Pancreas (tissue), 10 donors: ENCODE measurements around the gene OTUD3. TPM values are rescaled to one million over a fixed set of nuclear protein-coding genes. Genes with fewer than 3 reads are reported as not detected.
A peak's percentile ranks its signal among the peaks of the same experiment; 100 is the strongest.

Experiments
- ATAC-seq, 4 donors: fragments of 200-7000 bp; cut with Tn5 transposase; one replicate each; pipeline versions ENCODE4 v1.8.0 to v1.9.1; 2020; ENCODE audit warnings: mild to moderate bottlenecking in 4 of 4, moderate library complexity in 4 of 4
- DNase-seq, 6 donors: peaks; one replicate each; pipeline ENCODE4 v3.0.0-alpha.2; 2020
- FAIRE-seq: peaks from 2 replicates; lab custom pipeline; 2012; peaks lifted over from hg19 to GRCh38; lab: Jason Lieb, UNC
- H3K27ac ChIP-seq, 4 donors: fragments of 200-600 bp; sonication (generic); 1 replicate in 3 of 4; 2 replicates in 1 of 4; pipeline versions ENCODE4 v1.5.0 to v1.8.0; 2020
- H3K27me3 ChIP-seq, 4 donors: fragments of 200-600 bp; one replicate each; pipeline ENCODE4 v1.8.0; 2021
- H3K36me3 ChIP-seq, 3 donors: fragments of 200-600 bp; sonication (generic) in 1 of 3; one replicate each; pipeline versions ENCODE4 v1.5.0 to v1.8.0; 2020 to 2021
- H3K4me1 ChIP-seq, 3 donors: fragments of 200-600 bp; one replicate each; pipeline ENCODE4 v1.8.0; 2021
- H3K4me3 ChIP-seq, 4 donors: fragments of 200-600 bp; sonication (generic) in 2 of 4; one replicate each; pipeline versions ENCODE4 v1.5.0 to v1.8.0; 2020 to 2021
- H3K9me3 ChIP-seq, 4 donors: fragments of 200-600 bp; one replicate each; pipeline ENCODE4 v1.8.0; 2021
- WGBS, 2 donors: extraction: QIAGEN DNeasy Blood & Tissue Kit; methylation state at CpG; one replicate each; pipeline ENCODE4 v1.1.7; 2013; 5-methylcytosine and 5-hydroxymethylcytosine counted together
- intact Hi-C, 3 donors: fragments of 100-400 bp; cut with DNase I; formaldehyde crosslinking; loops; one replicate each; pipeline versions ENCODE4 v1.11.1 to v1.14.2; 2022
- polyA plus RNA-seq, 2 donors: library from polyadenylated mRNA; stranded (reverse); fragments of 200-250 nt; gene quantifications; one replicate each; pipeline ENCODE4 v1.2.3, GENCODE V29; 2013
- total RNA-seq, 6 donors: library from RNA; stranded (reverse); fragmentation: NEBNext Ultra II Directional in 4 of 6; extraction: Animal tissue kit (Norgen Biotek cat#: 25700) in 4 of 6; gene quantifications; one replicate each; pipeline versions ENCODE4 v1.2.1 to v1.2.4, GENCODE V29; 2021 to 2023
- TF ChIP-seq, protein P1 (sequence below), 4 donors: fragments of 200-600 bp; sonication (generic) in 3 of 4; IDR thresholded peaks; one replicate each; pipeline versions ENCODE4 v1.5.0 to v1.8.0; 2021; ENCODE audit warnings: antibody characterized with exemption in 4 of 4
- donor health status: healthy with polysubstance abuse.
- donor health status: DM: no; HTN: no; CAD: no; lungs with moderate emphysema.
- donor health status: DM: no; HTN: no; CAD: no.
- donor health status: control.
- donor health status: control.
- donor health status: Bipolar disorder and iron deficiency.
- donor health status: DM: yes; HTN: yes; CAD: no.
- donor health status: DM: no; HTN: no; CAD: no.
- donor health status: DM: no; HTN: no; CAD: no.
- donor health status: DM: yes; HTN: yes; CAD: no.

The OTUD3 gene
- total and polyA plus RNA-seq, 8 donors = 2.0 to 4.1 (median 3.2) TPM

DNA sequence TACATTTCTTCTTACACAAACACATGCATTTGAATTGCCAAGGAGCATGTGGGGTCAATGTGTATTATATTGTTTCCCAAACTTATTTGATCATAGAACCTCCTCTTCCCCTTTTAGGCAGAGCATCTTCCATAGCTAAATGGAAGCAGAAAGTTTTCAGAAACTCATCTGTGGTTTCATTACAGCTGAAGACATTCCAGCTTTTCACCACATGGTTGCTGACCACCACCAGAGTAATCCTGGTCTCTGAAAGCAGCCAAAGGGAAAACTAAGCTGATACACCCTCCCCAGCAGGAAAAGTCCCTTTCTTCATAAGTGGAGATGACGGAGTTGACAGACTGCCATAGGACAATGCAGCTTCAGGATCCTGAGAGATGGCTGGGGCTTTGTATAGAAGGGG, 30.2 kb upstream of the OTUD3 start:
- Histone ChIP-seq H3K9me3 (no peaks in the 10 kb centered on the region), H3K4me3 (no peak overlapping the region), H3K27me3 (no peaks in the 10 kb centered on the region), H3K36me3 (no peaks in the 10 kb centered on the region), H3K4me1 (peaks cover 0 to 8% (median 7%) of the 10 kb centered on the region in 3 donors), H3K27ac (no peak overlapping the region)
- DNase-seq = no peak
- WGBS, 2 donors = 91 to 94% methylated on average over 1 of the region's 1 CpG
- intact Hi-C loops = no loop called here
- TF ChIP-seq, protein P1, sequence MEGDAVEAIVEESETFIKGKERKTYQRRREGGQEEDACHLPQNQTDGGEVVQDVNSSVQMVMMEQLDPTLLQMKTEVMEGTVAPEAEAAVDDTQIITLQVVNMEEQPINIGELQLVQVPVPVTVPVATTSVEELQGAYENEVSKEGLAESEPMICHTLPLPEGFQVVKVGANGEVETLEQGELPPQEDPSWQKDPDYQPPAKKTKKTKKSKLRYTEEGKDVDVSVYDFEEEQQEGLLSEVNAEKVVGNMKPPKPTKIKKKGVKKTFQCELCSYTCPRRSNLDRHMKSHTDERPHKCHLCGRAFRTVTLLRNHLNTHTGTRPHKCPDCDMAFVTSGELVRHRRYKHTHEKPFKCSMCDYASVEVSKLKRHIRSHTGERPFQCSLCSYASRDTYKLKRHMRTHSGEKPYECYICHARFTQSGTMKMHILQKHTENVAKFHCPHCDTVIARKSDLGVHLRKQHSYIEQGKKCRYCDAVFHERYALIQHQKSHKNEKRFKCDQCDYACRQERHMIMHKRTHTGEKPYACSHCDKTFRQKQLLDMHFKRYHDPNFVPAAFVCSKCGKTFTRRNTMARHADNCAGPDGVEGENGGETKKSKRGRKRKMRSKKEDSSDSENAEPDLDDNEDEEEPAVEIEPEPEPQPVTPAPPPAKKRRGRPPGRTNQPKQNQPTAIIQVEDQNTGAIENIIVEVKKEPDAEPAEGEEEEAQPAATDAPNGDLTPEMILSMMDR (IDR thresholded peaks at IDR 0.05) = no peak
- FAIRE-seq = no peak
- ATAC-seq = no peak

DNA sequence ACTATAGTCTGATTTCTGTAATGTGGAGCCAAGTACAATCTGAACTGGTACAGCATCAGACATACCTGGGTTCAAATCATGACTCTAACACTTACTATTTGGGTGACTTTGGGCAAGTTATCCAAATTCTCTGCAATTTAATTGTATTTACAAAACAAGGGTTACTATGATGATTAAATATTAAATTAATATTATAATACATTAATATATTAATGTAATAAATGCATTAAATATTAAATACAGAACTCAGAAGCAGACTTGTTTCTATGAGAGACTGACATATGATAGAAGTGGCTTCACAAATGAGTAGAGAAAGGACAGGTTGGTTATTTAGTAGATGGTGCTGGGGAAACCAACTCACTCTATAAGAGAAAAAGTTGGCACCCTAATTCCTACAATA, 27.3 kb upstream of the OTUD3 start:
- no peak for DNase-seq
- intact Hi-C loops = no loop called here
- H3K27ac ChIP-seq = no peak overlapping the region
- H3K27me3 ChIP-seq = no peaks in the 10 kb centered on the region
- TF ChIP-seq, protein P1 (IDR thresholded peaks at IDR 0.05) = no peak
- H3K4me3 ChIP-seq = no peak overlapping the region
- peaks cover 0 to 8% (median 7%) of the 10 kb centered on the region in 3 donors for H3K4me1 ChIP-seq
- no peak for ATAC-seq
- no peak for FAIRE-seq
- no peaks in the 10 kb centered on the region for H3K9me3 ChIP-seq
- no peaks in the 10 kb centered on the region for H3K36me3 ChIP-seq

- Histone ChIP-seq H3K4me1 (peaks cover 0 to 4% (median 0%) of the 10 kb centered on the region in 3 donors), H3K4me3 (no peak overlapping the region), H3K36me3 (no peaks in the 10 kb centered on the region), H3K27me3 (no peaks in the 10 kb centered on the region), H3K27ac (no peak overlapping the region), H3K9me3 (no peaks in the 10 kb centered on the region)
- TF ChIP-seq, protein P1 (IDR thresholded peaks at IDR 0.05) = no peak
- intact Hi-C loops = no loop called here
- FAIRE-seq (no peak), ATAC-seq (no peak), DNase-seq (no peak)
- 27 to 47% methylated on average over 5 of the region's 5 CpGs for WGBS, 2 donors
These were observed 23.3 kb upstream of the OTUD3 start for GRCh38 chr1:19858893-19859292.

- intact Hi-C loops = no loop called here
- Histone ChIP-seq H3K27me3 (no peaks in the 10 kb centered on the region), H3K27ac (no peak overlapping the region), H3K36me3 (no peaks in the 10 kb centered on the region), H3K9me3 (no peaks in the 10 kb centered on the region), H3K4me3 (no peak overlapping the region), H3K4me1 (peaks cover 0 to 5% (median 0%) of the 10 kb centered on the region in 3 donors)
- ATAC-seq (no peak), DNase-seq (no peak), FAIRE-seq (no peak)
- WGBS, 2 donors = 69 to 78% methylated on average over 2 of the region's 2 CpGs
- TF ChIP-seq, protein P1 (IDR thresholded peaks at IDR 0.05) = no peak
These were observed 22.3 kb upstream of the OTUD3 start for GRCh38 chr1:19859876-19860275.

GRCh38 chr1:19860418-19860817, 21.8 kb upstream of the OTUD3 start:
- no peak overlapping the region for H3K27ac ChIP-seq
- 67 to 70% methylated on average over 2 of the region's 2 CpGs for WGBS, 2 donors
- H3K4me3 ChIP-seq = no peak overlapping the region
- no peak for DNase-seq
- intact Hi-C loops = no loop called here
- H3K36me3 ChIP-seq = no peaks in the 10 kb centered on the region
- FAIRE-seq = no peak
- H3K4me1 ChIP-seq = peaks cover 0 to 5% (median 0%) of the 10 kb centered on the region in 3 donors
- TF ChIP-seq, protein P1 (IDR thresholded peaks at IDR 0.05) = no peak
- H3K27me3 ChIP-seq = no peaks in the 10 kb centered on the region
- no peaks in the 10 kb centered on the region for H3K9me3 ChIP-seq
- peak in 2 of 4 donors; percentile 41 to 60 for ATAC-seq
